Esophagus muscularis mucosa (tissue), 3 donors: ENCODE measurements around the gene PLXNA1.

Experiments used
- POLR2AphosphoS5 ChIP-seq, 2 donors: sonication (generic); formaldehyde crosslinking; IDR thresholded peaks; one replicate each; pipeline ENCODE4 v1.6.1; 2017; ENCODE audit warnings: antibody characterized with exemption in 2 of 2
- TF ChIP-seq, protein P1 (sequence below), 3 experiments: fragments of 200-600 bp in 2 of 3; fragments of 450-650 bp in 1 of 3; sonication (generic) in 2 of 3; IDR thresholded peaks; one replicate each; pipeline ENCODE4 v1.5.1; 2017 to 2019; ENCODE audit warnings: antibody characterized with exemption in 3 of 3, mild to moderate bottlenecking in 2 of 3, moderate library complexity in 1 of 3

DNA sequence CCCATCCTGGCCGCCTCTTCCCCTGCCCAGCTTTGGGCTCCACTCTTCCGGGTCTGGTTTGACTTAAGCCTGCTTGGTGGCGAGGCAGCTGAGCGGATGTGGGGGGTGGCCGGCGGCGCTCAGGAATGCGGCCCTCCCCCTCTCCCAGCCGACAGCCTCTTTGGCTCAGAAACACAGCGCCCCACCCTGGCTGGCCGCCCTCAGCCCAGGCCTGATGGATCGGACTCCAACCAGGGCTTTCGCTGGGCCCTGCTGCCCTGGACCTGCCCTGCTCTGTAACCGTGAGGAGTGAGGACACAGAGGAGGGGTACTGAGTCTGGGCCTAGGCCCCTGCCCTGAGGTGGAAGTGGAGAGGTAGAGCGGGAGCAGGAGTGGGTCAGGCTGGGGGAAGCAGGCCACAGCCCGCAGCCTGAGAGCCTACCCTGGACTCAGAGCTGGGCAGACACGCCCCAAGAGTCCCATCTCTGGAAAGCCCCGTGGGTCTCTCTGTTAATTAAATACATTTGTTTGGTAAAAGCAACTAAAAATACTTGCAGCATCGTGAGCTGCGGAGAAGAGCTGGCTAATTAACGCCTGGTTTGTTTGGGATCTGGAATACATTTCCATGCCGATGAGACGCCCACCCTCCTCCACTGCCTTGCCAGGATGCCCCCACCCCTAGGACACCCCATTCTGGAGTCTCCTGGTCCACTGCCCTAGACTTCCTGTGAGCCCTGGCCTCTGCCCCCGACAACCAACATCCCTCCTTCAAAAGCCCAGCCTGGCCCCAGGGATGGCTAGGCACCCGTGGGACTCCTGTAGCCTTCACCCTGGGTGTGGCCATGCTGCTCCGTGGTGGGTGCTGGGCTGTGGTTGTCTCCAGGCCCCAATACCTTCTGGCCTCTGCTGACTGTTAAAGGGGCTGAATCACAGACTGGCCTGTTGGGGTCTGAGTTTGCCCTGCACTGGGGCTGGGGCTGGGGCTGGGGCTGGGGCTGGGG is 19.6 kb downstream of the PLXNA1 start:
- TF ChIP-seq, protein P1, sequence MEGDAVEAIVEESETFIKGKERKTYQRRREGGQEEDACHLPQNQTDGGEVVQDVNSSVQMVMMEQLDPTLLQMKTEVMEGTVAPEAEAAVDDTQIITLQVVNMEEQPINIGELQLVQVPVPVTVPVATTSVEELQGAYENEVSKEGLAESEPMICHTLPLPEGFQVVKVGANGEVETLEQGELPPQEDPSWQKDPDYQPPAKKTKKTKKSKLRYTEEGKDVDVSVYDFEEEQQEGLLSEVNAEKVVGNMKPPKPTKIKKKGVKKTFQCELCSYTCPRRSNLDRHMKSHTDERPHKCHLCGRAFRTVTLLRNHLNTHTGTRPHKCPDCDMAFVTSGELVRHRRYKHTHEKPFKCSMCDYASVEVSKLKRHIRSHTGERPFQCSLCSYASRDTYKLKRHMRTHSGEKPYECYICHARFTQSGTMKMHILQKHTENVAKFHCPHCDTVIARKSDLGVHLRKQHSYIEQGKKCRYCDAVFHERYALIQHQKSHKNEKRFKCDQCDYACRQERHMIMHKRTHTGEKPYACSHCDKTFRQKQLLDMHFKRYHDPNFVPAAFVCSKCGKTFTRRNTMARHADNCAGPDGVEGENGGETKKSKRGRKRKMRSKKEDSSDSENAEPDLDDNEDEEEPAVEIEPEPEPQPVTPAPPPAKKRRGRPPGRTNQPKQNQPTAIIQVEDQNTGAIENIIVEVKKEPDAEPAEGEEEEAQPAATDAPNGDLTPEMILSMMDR (IDR thresholded peaks at IDR 0.05) = peak; percentile 40 to 43 (median 41)
- peak; percentile 70 to 72 for TF ChIP-seq POLR2AphosphoS5 (IDR thresholded peaks at IDR 0.05)
